ENCODE data around the gene FZR1. TPM values are rescaled to one million over a fixed set of nuclear protein-coding genes. Genes with fewer than 3 reads are reported as not detected.

The FZR1 gene
- total and polyA plus RNA-seq, 2 of the 8 experiments (the other 6 are each of a cell fraction or from before 2014, with no cell fraction given): 21.6 to 35.5 TPM

DNA sequence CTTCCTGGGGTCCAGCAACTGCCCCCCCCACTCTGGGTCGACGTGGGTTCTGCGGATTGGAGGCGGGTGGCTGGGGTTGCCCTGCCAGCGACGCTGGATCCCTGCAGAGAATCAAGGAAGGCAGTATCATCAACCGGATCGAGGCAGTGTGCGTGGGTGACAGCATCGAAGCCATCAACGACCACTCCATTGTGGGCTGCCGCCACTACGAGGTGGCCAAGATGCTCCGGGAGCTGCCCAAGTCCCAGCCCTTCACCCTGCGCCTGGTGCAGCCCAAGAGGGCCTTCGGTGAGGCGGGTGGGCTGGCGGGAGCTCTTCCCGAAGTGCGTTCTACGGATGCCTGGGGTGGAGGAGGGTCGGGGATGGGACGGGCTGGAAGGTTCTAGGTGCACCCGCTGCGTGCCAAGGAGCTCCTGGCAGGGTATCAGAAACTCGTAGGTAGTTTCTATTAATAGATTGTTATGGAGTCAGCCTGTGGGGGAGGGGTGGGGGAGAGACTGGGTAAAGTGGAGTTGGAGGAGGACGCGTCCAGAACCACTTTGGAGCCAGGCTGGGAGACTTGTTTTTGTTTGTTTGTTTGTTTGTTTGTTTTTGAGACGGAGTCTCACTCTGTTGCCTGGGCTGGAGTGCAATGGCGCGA lies 80.7 kb downstream of the FZR1 start (continued):
- TF ChIP-seq, protein P1, sequence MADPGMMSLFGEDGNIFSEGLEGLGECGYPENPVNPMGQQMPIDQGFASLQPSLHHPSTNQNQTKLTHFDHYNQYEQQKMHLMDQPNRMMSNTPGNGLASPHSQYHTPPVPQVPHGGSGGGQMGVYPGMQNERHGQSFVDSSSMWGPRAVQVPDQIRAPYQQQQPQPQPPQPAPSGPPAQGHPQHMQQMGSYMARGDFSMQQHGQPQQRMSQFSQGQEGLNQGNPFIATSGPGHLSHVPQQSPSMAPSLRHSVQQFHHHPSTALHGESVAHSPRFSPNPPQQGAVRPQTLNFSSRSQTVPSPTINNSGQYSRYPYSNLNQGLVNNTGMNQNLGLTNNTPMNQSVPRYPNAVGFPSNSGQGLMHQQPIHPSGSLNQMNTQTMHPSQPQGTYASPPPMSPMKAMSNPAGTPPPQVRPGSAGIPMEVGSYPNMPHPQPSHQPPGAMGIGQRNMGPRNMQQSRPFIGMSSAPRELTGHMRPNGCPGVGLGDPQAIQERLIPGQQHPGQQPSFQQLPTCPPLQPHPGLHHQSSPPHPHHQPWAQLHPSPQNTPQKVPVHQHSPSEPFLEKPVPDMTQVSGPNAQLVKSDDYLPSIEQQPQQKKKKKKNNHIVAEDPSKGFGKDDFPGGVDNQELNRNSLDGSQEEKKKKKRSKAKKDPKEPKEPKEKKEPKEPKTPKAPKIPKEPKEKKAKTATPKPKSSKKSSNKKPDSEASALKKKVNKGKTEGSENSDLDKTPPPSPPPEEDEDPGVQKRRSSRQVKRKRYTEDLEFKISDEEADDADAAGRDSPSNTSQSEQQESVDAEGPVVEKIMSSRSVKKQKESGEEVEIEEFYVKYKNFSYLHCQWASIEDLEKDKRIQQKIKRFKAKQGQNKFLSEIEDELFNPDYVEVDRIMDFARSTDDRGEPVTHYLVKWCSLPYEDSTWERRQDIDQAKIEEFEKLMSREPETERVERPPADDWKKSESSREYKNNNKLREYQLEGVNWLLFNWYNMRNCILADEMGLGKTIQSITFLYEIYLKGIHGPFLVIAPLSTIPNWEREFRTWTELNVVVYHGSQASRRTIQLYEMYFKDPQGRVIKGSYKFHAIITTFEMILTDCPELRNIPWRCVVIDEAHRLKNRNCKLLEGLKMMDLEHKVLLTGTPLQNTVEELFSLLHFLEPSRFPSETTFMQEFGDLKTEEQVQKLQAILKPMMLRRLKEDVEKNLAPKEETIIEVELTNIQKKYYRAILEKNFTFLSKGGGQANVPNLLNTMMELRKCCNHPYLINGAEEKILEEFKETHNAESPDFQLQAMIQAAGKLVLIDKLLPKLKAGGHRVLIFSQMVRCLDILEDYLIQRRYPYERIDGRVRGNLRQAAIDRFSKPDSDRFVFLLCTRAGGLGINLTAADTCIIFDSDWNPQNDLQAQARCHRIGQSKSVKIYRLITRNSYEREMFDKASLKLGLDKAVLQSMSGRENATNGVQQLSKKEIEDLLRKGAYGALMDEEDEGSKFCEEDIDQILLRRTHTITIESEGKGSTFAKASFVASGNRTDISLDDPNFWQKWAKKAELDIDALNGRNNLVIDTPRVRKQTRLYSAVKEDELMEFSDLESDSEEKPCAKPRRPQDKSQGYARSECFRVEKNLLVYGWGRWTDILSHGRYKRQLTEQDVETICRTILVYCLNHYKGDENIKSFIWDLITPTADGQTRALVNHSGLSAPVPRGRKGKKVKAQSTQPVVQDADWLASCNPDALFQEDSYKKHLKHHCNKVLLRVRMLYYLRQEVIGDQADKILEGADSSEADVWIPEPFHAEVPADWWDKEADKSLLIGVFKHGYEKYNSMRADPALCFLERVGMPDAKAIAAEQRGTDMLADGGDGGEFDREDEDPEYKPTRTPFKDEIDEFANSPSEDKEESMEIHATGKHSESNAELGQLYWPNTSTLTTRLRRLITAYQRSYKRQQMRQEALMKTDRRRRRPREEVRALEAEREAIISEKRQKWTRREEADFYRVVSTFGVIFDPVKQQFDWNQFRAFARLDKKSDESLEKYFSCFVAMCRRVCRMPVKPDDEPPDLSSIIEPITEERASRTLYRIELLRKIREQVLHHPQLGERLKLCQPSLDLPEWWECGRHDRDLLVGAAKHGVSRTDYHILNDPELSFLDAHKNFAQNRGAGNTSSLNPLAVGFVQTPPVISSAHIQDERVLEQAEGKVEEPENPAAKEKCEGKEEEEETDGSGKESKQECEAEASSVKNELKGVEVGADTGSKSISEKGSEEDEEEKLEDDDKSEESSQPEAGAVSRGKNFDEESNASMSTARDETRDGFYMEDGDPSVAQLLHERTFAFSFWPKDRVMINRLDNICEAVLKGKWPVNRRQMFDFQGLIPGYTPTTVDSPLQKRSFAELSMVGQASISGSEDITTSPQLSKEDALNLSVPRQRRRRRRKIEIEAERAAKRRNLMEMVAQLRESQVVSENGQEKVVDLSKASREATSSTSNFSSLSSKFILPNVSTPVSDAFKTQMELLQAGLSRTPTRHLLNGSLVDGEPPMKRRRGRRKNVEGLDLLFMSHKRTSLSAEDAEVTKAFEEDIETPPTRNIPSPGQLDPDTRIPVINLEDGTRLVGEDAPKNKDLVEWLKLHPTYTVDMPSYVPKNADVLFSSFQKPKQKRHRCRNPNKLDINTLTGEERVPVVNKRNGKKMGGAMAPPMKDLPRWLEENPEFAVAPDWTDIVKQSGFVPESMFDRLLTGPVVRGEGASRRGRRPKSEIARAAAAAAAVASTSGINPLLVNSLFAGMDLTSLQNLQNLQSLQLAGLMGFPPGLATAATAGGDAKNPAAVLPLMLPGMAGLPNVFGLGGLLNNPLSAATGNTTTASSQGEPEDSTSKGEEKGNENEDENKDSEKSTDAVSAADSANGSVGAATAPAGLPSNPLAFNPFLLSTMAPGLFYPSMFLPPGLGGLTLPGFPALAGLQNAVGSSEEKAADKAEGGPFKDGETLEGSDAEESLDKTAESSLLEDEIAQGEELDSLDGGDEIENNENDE (IDR thresholded peaks at IDR 0.05; ENCODE audit: insufficient replicate concordance, low read length): no peak
- TF ChIP-seq RFX5 (IDR thresholded peaks at IDR 0.05; ENCODE audit: borderline replicate concordance, low read depth, low read length) (no peak), NANOG (IDR thresholded peaks at IDR 0.05; ENCODE audit: insufficient read depth, low read depth, low read length, poor library complexity, severe bottlenecking) (no peak), SRF (IDR thresholded peaks at IDR 0.05; ENCODE audit: low read depth, low read length) (no peak), KDM4A (IDR thresholded peaks at IDR 0.05; ENCODE audit: low read depth, low read length, severe bottlenecking) (no peak), EGR1 (IDR thresholded peaks at IDR 0.05; ENCODE audit: borderline replicate concordance, low read depth, low read length) (no peak)
- TF ChIP-seq, protein P2, sequence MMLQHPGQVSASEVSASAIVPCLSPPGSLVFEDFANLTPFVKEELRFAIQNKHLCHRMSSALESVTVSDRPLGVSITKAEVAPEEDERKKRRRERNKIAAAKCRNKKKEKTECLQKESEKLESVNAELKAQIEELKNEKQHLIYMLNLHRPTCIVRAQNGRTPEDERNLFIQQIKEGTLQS (IDR thresholded peaks at IDR 0.05; ENCODE audit: insufficient read depth, low read depth, low read length): no peak
